Muscle of arm (tissue), 12 donors: ENCODE data around the gene CELF4. TPM values are rescaled to one million over a fixed set of nuclear protein-coding genes. Genes with fewer than 3 reads are reported as not detected.

Source experiments
- DNase-seq: peaks from one replicate; pipeline ENCODE4 v3.0.0-alpha.2; 2013
- polyA plus RNA-seq, 12 donors: library from polyadenylated mRNA; unstranded; fragments of 120-200 nt; gene quantifications; one replicate each; pipeline ENCODE4 v1.2.1, GENCODE V29; 2013; ENCODE audit not compliant: insufficient read length in 12 of 12

Gene CELF4
- polyA plus RNA-seq, 12 donors, result 0.53 to 9.5 (median 1.1) TPM; not detected in 1

DNA sequence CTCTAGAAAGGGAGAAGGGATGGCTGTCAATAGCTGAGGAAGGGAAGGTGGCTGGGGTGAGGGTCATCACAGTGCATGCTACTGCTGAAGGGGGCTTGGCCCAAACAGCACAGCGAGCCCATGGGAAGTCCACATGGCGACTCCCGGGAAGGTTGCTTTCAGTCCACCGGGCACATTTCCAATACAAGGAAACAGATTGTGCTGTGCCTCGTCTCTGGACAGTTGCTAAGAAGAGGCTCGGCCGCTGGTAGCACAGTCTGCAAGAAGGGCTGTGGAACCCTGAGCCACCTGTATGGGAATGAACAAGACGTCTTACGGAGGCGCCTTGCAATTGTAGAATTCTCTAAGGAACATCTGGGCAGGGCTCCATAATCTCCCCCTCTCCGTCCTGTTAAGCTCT lies 123.1 kb downstream of the CELF4 start:
- no peak for DNase-seq

DNA sequence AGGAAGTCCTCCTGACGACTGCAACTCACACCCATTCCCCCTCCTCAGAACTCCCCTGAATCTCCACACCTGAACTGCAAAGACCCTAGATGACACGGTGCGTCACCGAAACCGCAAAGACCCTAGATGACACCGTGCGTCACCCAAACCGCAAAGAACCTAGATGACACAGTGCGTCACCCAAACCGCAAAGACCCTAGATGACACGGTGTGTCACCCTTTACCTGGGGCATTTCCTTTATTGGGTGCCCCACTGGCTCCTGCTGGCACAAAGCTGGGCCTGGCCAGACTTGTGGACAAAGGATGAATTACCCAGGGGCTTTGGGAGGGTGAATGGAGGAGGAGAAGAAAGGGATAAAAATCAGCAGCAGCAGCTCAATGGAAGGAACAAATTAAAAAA lies 123.8 kb downstream of the CELF4 start:
- DNase-seq, result no peak

DNA sequence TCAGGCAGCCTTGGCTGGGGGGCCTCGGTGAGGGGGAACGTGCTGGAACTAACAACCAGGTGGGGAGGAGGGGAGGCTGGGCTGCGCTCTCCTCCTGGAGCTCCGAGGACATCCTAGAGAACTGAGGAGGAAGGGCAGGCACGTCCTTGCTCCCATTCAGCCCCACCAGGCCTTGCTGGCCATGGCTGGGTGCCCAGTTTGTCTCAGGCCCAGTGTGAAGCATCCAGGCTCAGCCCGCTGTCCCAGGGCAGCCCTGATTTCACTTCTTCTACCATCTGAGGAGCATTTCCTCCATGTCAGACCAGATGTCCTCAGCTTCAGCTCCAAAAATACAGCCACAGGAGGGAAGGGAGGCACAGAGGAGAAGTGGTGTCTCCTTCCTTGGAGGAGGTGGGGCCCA lies 125.4 kb downstream of the CELF4 start:
- DNase-seq, result no peak

DNA sequence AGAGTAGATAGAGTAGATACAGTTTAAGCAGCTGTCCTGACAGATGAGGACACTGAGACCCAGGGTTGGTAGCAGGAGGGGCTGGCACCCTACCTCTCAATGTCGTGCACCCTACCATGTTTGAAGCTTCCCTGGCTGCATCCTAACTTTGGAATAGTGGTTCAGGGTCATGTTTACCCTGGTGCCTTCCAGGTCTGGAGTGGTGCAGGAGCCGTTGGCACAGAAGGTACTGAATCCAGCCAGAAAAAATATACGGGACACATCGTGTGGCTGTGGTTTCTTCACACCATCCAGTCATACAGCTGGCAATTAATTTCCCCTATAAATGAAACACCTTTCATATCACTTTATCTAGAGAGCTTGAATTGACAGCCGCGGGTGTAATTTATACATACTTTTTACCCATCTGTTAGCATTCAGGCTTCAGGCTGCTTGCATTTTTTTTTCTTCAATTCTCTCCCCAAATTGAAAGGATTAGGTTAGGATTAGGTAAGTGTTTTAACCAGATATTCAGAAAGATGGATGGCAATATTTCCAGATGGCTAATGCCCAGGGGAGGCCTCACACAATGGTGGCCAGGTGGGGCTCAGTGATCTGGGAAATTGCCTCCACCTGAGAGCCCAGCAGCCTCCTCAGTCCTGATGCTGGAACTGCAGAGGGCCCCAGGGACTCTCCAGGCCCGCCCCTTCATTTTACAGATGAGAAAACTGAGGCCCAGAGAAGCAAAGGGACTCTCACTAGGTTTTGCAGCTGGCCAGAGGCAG lies 127.0 kb downstream of the CELF4 start:
- no peak for DNase-seq

DNA sequence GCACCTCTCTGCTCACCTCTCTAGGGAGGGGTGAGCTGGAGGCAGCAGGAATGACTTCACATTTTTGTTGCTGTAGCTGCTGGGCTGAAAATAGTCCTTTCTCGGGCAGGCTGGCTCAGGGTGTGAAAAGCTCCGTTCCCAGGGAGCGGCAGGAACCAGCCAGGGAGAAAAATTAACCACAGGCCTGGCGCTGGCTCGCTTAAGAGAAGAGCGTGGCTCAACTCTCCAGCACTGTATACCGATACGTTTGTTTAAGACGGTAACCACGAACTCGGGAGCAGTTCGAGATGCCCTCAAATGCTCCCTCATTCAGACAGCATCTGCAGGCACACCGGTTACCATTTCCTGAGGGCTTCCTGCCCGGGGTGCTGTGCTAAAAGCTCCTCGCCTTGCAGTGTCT lies 129.6 kb downstream of the CELF4 start:
- no peak for DNase-seq

DNA sequence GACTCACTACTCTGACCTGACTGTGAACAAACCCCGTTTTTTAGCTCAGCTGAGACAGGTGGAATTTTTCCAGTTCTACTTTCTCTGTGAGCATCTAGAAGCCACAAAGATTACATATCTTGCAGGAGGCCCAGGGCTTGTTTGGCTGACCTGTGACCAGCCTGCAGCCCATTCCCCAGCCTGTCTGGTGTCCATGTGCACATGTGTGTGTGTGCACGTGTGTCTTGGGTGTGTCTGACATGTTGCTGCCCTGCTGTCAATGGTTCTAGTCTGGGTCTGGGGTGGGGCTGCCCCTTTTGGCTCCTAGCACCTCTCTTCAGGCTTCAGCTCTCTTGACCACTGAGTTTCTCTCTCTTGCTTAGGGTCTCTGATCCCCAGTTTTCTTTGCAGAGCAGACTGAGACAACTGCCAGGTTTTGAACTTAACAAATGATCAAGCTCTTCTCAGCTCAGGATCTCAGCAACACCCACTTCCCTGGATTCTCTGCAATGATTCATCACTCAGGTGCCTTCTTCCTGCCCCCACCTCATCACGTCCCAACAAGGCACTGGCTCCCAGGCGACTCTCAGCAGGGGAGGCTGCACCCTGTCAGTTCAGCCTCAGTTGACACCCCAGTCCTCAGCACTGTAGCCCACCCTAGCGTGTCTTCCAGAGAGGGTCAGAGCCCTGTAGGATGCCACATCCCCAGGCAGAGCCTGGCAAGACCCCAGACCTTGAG lies 130.3 kb downstream of the CELF4 start:
- no peak for DNase-seq

DNA sequence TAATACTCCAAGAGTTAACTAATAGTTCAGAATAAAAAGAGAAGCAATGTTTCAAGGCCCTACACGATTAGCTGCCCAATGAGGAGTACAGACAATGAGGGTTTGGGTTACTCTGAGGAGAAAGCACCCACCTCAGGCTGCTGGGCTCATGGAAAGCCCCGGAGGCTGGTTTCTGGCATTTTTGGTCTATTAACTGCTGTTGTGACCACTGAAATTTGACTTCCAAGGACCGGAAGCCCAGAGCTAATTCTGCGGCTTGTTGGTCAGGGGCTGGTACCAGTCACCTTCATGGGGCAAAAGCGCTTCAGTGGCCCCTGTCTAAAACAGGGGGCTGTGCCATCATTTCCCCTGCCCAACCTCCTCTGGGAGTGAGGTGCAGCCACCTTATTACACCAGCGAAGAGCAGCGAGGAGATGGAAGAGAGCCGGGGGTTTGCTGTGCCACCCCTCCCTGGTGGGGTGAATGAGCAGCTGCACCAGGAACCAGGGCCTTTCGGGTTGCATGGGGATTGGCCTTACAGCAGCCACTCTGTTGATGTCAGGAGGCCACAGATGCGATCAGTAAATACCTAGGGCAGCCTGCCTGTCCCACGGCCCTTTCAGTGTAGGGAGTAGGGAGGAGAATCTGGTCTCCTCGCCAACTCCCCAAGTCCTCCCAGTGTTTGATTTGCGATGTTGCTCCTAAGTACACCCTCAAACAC lies 131.3 kb downstream of the CELF4 start:
- no peak for DNase-seq

DNA sequence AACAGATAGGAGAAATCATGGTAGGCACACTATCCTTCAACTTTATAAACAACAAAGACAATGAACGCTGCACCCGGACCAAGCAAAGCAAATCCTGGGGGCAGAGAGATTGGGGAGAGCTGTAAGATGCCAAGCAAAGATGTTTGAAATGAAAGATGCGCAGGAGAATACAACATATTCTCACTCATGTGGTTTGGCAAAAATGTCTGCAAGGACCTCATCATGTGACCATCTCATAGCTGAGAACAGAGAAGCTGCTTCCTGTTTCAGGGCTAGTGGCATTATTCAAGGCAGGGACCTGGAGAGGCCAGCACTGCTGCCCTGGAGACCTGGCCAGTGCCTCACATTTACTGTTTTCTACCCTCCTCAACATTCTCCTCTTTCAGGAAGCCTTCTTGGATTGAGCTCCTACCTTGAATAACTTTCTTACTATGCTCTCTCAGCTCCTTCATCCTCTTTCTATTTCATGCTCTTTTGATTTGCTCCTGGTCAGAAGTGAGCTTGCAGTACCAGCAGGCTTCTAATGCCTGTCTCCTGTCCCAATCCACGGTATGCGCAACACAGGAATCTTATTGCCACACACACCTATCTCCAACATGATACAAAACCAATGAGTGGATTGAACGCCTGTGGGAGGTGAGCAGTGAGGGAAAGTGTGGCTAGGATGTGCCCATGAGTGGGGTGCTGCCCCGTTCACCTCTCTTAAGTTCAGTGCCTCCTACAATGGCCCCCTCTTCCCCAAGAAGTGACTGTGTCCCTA lies 133.0 kb downstream of the CELF4 start:
- DNase-seq, result no peak

DNA sequence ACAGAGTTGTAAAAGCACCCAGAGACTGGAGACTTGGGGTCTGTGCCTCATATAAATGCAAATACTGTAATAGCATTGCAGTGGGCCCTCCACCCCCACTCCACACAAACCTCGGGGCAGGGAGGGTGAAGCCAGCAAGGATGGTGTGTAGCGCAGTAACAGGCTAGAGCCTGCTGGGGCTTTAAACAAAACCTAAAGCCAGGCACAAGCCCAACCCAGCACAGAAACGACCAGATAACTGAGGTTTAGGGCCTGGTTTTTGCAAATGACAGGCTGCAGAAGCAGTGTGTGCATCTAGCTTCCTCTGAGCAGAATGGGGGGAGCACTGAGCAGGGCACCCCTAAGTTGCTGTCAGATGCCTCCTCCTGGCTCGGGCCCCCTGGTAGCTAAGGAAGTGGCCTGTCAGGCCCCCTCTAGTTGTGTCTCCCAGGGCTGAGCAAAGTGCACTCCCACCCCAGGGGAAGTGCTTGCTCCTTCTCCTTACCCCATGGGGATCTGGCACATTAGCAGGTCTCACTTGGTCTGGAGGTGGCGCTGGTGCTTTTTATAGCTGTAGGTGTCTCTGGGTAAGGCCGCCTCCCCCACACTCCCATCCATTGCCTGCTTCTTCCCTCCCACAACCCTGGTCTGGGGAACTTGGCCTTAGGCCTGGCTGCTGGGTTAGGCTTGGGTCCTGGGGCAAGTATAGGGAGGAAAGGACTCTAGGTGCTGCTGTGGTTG lies 135.1 kb downstream of the CELF4 start:
- DNase-seq, result no peak

DNA sequence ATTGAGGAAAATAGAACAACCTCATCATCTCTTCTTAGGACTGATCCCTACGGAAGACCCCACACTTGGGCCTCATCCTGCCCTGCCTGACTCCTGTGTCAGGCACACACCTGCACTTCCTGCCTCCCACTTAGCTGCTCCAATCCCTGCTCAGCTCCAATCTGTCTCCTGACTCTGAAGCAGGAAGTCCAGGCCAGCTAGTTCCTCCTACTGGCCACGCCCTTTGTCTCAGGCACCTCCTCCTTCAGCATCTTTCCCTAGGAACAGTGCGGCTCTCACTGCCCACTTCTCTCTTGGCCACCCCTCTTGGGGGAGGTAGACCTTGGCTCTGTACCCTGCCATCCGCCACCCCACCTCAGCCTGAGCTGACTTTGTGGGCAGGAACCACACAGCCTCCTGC lies 135.8 kb downstream of the CELF4 start:
- no peak for DNase-seq

DNA sequence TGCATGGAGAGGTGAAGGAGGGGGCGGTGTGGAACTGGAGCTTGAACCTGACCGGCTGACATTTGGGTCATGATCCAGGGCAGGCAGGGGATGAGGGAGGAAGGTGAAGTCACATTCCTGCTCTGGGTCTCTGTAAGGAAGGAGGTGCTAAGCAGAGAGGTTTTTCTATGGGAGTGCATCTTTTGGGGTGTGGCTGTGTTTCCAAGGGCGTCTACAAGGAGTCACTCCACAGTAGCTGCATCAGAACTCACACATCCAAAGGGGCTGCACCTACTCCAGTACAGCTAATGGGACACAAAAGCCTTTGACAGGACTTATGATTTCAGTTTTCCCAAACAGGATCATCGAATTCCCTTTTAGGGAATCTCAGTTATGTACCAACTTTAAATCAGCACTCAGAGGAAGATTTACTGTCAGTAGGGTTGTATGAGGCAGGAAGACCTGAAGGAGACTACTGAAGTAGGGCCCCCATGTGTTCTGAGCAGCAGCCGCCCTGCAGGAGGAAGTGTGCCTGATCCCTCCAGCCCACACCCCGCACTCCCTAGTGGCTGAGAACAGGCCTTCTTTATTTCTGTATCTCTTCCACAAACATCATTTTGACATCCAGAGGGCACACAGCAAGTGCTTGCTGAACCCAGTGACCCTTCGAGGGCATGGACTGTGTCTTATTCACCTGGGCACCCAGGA lies 137.2 kb downstream of the CELF4 start:
- DNase-seq, result no peak

DNA sequence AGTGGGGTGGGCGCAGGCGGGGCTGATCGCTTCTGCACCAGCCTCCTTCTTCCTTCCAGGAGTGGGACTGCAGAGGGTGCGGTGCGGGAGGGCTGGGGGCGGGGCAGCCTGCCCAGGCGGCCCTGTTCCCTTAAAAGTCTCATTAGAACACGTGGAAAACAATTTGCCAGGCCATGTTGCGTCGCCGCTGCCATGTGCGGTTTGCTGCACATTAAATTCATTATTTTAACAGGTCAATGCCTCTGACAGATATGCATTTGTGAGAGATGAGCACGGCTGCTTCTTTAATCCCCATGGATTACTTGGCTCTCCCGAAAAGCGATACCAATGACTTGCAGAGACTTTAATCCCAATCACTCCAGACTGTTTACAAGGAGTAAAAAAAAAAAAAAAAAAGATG lies 139.0 kb downstream of the CELF4 start:
- no peak for DNase-seq

DNA sequence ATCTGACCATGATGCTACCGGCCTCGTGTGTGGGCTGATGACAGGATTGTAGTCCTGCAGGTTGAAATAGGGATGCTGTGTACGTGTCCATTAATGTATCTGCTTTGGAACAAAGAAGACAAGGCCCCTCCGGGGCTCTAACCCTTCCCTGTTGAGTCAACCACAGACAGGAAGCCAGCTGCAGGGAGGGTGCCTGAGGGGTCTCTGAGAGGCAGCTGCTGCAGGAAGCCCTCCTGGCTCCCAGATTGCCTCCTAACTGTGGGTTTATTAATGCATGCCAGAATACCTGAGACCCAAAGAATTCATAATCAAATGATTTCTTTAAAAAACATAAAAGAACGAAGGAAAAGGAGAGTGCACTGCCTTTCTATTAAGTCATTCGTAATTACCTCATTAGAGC lies 140.4 kb downstream of the CELF4 start:
- no peak for DNase-seq

DNA sequence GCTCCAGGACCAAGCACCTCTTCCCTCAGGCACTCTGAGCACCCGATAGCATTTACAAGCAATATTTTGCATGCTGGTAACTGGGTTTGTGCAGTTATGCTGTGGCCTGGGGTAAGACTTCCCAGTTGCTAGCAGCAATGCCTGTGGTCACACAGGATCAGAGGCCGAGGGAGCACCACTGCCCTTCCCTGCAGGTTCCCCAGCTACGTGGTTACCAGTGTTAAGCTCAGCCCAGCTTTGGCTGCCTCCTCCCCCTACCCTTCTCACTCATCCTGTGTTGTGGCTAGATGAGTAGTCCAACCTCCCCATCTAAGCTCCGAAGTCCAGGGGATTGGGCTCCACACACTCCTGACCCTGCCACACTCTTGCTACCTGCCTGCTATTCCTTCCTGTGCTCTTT lies 141.1 kb downstream of the CELF4 start:
- no peak for DNase-seq

DNA sequence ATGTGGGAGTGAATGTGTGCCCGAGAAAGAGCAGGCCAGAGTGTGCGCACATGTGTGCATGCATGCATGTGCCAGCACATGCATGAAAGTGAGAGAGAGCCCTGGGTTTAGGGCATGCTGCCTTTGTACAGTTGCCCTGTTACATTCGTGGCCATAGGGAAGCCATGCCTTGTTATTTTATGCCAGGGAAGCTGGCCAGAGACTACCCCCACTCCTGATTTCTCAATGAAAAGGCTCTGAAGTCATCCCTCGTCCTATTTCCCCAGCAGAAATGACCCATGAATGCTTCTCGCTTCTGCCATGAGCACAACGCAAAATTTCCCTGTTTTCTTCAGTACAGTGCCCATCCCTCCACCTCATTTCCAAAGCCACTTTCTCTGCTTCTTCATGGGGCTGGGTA lies 143.0 kb downstream of the CELF4 start:
- DNase-seq, result no peak

DNA sequence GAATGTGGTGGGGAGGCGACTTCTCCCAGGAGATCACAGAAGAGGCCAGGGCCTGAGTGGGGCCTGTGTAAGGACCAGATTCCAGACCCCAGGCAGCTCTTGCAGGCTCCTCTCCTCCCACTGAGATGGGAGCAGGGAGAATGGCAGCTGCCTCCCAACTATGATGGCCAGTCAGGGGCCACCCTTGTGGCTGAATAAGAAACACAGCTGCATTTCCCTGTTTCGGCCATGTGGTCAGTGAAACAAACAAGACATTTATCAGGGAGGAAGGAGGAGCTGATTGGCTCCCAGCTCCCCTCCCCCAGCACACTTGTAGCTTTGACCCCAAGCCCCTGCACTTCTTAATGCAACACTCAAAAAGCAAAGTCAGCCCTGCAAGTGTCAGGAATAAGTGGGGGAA lies 143.5 kb downstream of the CELF4 start:
- DNase-seq, result no peak

DNA sequence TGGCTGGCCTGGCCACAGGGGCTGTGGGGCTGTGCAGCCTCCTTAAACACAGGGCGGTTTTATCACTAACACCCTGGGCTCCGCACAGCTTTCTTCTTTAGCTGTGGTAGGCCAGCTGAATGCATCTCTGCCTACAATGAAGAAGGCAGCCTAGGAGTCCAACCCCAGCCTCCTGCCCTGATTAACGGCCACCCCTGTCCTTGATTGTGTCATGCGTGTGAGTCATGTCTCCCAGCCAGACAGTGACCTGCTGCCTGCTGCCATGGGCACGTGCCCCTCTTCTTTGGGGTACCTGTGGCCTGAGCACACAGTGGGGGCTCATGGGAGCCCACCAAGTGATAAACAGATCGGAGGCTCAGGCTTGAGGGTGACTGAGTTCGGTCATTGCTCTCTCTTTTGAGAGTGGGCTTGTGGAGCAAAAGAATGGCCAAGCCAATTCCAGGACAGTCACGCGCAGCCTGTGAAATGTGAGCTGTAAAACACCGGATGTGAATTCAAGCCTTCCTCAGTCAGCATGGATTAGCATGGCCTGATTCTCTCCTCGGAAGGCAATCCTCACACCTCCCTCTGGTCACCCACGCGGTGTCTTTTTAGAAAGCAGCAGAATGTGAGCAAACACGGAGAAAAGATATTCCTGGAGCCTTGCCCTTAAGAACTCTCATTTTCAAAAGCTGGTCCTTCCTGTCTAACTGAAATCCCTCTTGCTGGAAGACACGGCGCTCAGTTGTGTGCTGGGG lies 144.1 kb downstream of the CELF4 start:
- no peak for DNase-seq

DNA sequence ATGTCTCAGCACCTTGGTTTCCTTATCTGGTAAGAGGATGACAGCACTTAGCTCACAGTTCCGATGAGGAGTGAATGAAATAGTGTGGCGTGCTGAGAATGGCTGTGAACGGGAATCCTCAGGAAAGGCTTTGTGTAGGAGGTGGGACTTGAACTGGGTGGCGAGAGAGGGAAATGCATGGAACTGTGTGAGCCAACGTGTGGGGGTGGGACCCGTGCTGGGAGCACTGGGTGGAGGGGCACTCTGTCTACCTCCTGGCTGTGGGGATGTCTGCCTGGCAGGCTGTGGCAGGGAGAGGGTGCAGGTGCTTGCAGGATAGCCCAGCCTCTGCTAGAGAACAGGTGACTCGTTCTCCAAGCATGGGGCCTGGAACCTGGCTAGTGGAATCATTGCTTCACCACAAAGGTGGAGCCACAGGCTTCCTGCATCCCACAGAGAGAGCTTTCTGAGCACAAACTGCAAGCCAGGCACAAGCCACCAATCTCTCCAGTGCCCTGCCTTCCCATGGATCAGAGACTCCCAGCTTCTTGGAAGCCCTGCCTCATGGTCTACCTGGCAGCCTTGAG lies 145.2 kb downstream of the CELF4 start:
- no peak for DNase-seq

DNA sequence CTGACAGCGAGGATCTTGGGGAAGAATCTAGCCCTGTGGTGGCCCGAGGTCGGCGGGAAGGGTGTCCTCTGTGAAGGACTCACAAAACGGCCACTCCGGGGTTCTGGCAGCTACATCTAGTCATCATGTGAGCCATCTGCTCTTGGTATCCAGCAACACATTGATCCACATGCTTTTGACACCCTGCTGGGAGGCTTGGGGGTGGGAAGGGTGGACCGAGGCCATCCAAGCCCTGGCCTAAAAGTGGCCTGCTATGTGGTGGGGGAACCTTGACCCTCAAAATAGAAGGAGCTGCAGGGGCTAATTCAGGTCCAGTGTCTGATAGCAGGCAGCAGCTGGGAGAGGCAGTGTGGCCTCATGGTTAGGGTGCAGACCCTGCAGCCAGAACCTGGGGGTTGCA lies 145.7 kb downstream of the CELF4 start:
- no peak for DNase-seq

DNA sequence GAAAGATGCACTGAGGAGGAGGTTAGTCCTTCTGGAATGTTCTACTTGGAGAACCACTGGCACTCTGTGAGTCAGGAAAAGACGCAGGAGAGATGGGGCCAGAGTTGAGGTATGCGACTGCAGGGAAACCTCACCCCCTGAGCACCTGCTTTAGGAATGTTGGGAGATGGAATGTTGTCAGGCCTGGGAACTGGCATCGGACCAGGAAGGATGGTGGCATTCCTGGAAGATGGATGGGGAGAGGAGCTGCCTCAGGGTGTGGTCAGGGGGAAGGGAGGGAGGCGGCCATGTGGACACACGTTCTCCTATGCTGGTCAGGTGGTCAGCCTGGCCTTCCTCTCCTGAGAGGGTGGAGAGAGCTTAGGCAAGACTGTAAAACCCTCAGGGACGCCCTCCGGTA lies 146.3 kb downstream of the CELF4 start:
- no peak for DNase-seq
